Ishikawa (cell line): Measurements from ENCODE around the gene APOD.

Experiments used
- CEBPB ChIP-seq: IDR thresholded peaks from 2 replicates; pipeline ENCODE4 v1.6.1; 2012
- CREB1 ChIP-seq: IDR thresholded peaks from 2 replicates; pipeline ENCODE4 v1.6.1; 2012; ENCODE audit warnings: low read depth
- EGR1 ChIP-seq: IDR thresholded peaks from 2 replicates; pipeline ENCODE4 v1.6.1; 2012
- EP300 ChIP-seq: IDR thresholded peaks from 2 replicates; pipeline ENCODE4 v1.6.1; 2012; ENCODE audit warnings: borderline replicate concordance
- FOXM1 ChIP-seq: IDR thresholded peaks from 2 replicates; pipeline ENCODE4 v1.6.1; 2012; ENCODE audit warnings: low read depth, borderline replicate concordance
- NFIC ChIP-seq: IDR thresholded peaks from 2 replicates; pipeline ENCODE4 v1.6.1; 2012
- RAD21 ChIP-seq: IDR thresholded peaks from 2 replicates; pipeline ENCODE4 v1.6.1; 2012; ENCODE audit warnings: low read depth
- TAF1 ChIP-seq: IDR thresholded peaks from 2 replicates; pipeline ENCODE4 v1.6.1; 2012; ENCODE audit warnings: low read depth, mild to moderate bottlenecking
- TCF12 ChIP-seq: IDR thresholded peaks from 2 replicates; pipeline ENCODE4 v1.6.1; 2012; ENCODE audit warnings: low read depth
- TEAD4 ChIP-seq: IDR thresholded peaks from 2 replicates; pipeline ENCODE4 v1.6.1; 2012
- YY1 ChIP-seq: IDR thresholded peaks from 2 replicates; pipeline ENCODE4 v1.6.1; 2012; ENCODE audit warnings: low read depth
- ZBTB7A ChIP-seq: IDR thresholded peaks from 2 replicates; pipeline ENCODE4 v1.6.1; 2012; ENCODE audit warnings: low read depth
- TF ChIP-seq, protein P1 (sequence below): IDR thresholded peaks from 2 replicates; pipeline ENCODE4 v1.6.1; 2012
- TF ChIP-seq, protein P2 (sequence below): IDR thresholded peaks from 2 replicates; pipeline ENCODE4 v1.6.1; 2012

DNA sequence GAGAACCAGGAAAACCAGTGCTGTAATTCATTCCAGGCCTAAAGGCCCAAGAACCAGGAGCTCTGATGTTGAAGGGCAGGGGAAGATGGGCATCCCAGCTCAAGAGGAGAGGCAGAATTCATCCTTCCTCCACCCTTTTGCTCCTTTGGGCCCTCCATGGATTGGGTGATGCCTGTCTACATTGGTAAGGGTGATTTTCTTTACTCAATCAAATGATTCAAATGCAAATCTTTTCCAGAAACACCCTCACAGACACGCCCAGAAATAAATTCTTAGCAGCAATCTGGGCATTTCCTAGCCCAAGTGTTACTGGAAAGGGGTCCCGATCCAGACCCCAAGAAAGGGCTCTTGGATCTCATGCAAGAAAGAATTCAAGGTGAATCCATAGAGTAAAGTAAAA is 17.6 kb upstream of the APOD start:
- TF ChIP-seq TEAD4 (no peak), TAF1 (no peak), FOXM1 (no peak), RAD21 (no peak), YY1 (no peak), TCF12 (no peak), EP300 (no peak), NFIC (no peak), CEBPB (no peak), CREB1 (no peak), EGR1 (no peak), ZBTB7A (no peak)
- TF ChIP-seq, protein P1, sequence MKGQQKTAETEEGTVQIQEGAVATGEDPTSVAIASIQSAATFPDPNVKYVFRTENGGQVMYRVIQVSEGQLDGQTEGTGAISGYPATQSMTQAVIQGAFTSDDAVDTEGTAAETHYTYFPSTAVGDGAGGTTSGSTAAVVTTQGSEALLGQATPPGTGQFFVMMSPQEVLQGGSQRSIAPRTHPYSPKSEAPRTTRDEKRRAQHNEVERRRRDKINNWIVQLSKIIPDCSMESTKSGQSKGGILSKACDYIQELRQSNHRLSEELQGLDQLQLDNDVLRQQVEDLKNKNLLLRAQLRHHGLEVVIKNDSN: no peak
- TF ChIP-seq, protein P2, sequence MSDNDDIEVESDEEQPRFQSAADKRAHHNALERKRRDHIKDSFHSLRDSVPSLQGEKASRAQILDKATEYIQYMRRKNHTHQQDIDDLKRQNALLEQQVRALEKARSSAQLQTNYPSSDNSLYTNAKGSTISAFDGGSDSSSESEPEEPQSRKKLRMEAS: no peak
